ENCODE results near the gene GPR63.
"Not testable (repeated sequence)": the region's sequence is repeated elsewhere in the genome, so short reads cannot be mapped to it uniquely, and the experiment has no call there.

DNA sequence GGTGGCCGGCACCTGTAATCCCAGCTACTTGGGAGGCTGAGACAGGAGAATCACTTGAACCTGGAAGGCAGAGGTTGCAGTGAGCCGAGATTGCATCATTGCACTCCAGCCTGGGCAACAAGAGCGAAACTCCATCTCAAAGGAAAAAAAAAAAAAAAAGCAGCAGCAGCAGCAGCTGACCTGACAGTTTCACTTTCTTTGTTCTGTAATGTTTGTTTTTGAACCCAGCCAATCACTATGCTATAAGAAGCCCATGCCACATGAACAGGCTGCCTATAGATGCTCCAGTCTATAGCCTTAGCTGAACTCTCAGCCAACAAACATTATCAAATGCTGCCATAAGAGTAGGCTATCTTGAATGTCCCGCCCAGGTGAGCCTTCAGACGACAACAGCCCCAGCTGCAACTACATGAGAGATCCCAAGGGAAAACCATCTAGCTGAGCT is 47.9 kb upstream of the GPR63 start:
- TF ChIP-seq, protein P1, sequence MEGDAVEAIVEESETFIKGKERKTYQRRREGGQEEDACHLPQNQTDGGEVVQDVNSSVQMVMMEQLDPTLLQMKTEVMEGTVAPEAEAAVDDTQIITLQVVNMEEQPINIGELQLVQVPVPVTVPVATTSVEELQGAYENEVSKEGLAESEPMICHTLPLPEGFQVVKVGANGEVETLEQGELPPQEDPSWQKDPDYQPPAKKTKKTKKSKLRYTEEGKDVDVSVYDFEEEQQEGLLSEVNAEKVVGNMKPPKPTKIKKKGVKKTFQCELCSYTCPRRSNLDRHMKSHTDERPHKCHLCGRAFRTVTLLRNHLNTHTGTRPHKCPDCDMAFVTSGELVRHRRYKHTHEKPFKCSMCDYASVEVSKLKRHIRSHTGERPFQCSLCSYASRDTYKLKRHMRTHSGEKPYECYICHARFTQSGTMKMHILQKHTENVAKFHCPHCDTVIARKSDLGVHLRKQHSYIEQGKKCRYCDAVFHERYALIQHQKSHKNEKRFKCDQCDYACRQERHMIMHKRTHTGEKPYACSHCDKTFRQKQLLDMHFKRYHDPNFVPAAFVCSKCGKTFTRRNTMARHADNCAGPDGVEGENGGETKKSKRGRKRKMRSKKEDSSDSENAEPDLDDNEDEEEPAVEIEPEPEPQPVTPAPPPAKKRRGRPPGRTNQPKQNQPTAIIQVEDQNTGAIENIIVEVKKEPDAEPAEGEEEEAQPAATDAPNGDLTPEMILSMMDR (IDR thresholded peaks at IDR 0.05; ENCODE audit: low read length), result not testable (repeated sequence)
- TF ChIP-seq EZH2 (optimal IDR thresholded peaks at IDR 0.05; ENCODE audit: low read depth, low read length), result not testable (repeated sequence)
